Caco-2 (cell line): Measurements from ENCODE around the gene MBP. TPM values are rescaled to one million over a fixed set of nuclear protein-coding genes. Genes with fewer than 3 reads are reported as not detected.

Source experiments
- BruUV-seq: library from RNA; stranded (reverse); fragments of 400-500 nt; replicated peaks from 2 replicates; lab custom pipeline; 2021; lab: Mats Ljungman, UMichigan
- CTCF ChIA-PET: fragments of 300-600 bp; sonication (Branson Sonifier 250); formaldehyde crosslinking; loops from one replicate; lab custom pipeline; 2022; ENCODE audit warnings: antibody characterized with exemption; lab: Charles Lee
- POLR2A ChIA-PET: fragments of 300-600 bp; sonication (Branson Sonifier 250); formaldehyde crosslinking; loops from one replicate; lab custom pipeline; 2022; ENCODE audit warnings: antibody characterized with exemption; lab: Charles Lee
- DNase-seq, 2 experiments: peaks; one replicate each; pipeline versions ENCODE4 v3.0.0 to v3.0.0-alpha.2; 2020 to 2022
- H3K27me3 ChIP-seq: replicated peaks from 2 replicates; pipeline ENCODE4 v1.6.0; 2011; ENCODE audit warnings: low read length; ENCODE audit not compliant: control insufficient read depth, insufficient read depth
- H3K36me3 ChIP-seq: 2 replicates; pipeline ENCODE4 v1.5.1; 2011; ENCODE audit warnings: low read length; ENCODE audit not compliant: control insufficient read depth, insufficient read depth
- H3K4me1 ChIP-seq: fragments of 250-450 bp; sonication (Bioruptor Pico); 2 replicates; pipeline ENCODE4 v1.5.1; 2020; ENCODE audit warnings: mild to moderate bottlenecking
- H3K4me3 ChIP-seq: 2 replicates; pipeline ENCODE4 v1.5.1; 2011; ENCODE audit warnings: low read depth, mild to moderate bottlenecking, control low read depth, low read length
- H3K9me3 ChIP-seq: fragments of 250-450 bp; sonication (Bioruptor Pico); 2 replicates; pipeline ENCODE4 v1.5.1; 2020; ENCODE audit warnings: mild to moderate bottlenecking, moderate library complexity
- H3K27ac Mint-ChIP-seq: one replicate; pipeline ENCODE4 v1.8.0; 2022; ENCODE audit warnings: mixed read lengths; ENCODE audit not compliant: unreplicated experiment
- H3K27me3 Mint-ChIP-seq: one replicate; pipeline ENCODE4 v1.8.0; 2022; ENCODE audit warnings: mixed read lengths; ENCODE audit not compliant: insufficient read depth, unreplicated experiment
- H3K36me3 Mint-ChIP-seq: one replicate; pipeline ENCODE4 v1.8.0; 2022; ENCODE audit warnings: mild to moderate bottlenecking, mixed read lengths; ENCODE audit not compliant: insufficient read depth, unreplicated experiment
- H3K4me1 Mint-ChIP-seq: one replicate; pipeline ENCODE4 v1.8.0; 2022; ENCODE audit warnings: low read depth, mixed read lengths; ENCODE audit not compliant: unreplicated experiment
- H3K4me3 Mint-ChIP-seq: one replicate; pipeline ENCODE4 v1.8.0; 2022; ENCODE audit warnings: mild to moderate bottlenecking, moderate library complexity, mixed read lengths; ENCODE audit not compliant: unreplicated experiment
- H3K9me3 Mint-ChIP-seq: one replicate; pipeline ENCODE4 v1.8.0; 2022; ENCODE audit warnings: mixed read lengths; ENCODE audit not compliant: unreplicated experiment
- intact Hi-C: fragments of 100-400 bp; cut with micrococcal nuclease; formaldehyde crosslinking; loops from one replicate; pipeline ENCODE4 v1.10.0; 2022; ENCODE audit not compliant: unreplicated experiment
- total RNA-seq: library from RNA; stranded (reverse); gene quantifications from 2 replicates; pipeline ENCODE4 v1.2.3, GENCODE V29; 2022
- TF ChIP-seq, protein P1 (sequence below), 2 experiments: fragments of 200-600 bp in 1 of 2; IDR thresholded peaks; 1 replicate in 1 of 2; 2 replicates in 1 of 2; pipeline versions ENCODE4 v1.5.1 to v1.8.0; 2011 to 2022; ENCODE audit warnings: antibody characterized with exemption in 1 of 2, control low read depth in 1 of 2, inconsistent platforms in 1 of 2, low read depth in 1 of 2, low read length in 1 of 2, mild to moderate bottlenecking in 1 of 2, moderate library complexity in 1 of 2; ENCODE audit not compliant: insufficient read depth in 1 of 2, severe bottlenecking in 1 of 2, unreplicated experiment in 1 of 2

The MBP gene
- total RNA-seq, 1 experiment from 2014 or later = 11.4 TPM

DNA sequence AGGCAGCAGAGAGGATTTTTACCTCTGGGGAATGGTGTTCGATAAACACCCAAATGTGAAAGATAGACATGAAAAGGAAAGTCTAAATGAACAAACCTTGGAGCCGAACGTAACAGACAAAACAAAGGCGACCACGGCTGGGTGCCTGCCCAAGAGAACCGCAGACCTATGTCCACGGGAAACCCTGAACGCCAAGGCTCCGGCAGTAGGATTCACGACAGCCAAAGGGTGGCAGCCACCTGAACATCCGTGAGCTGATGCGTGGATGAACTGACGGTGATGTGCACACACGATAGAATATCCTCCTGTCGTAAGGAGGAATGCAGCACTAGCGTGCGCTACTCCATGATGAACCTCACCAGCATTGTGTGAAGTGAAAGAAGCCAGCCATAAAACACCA is 85.6 kb downstream of the MBP start:
- Mint-ChIP-seq H3K36me3 (no peaks in the 10 kb centered on the region), H3K4me3 (no peak overlapping the region), H3K9me3 (no peaks in the 10 kb centered on the region), H3K27me3 (no peaks in the 10 kb centered on the region), H3K4me1 (no peaks in the 10 kb centered on the region), H3K27ac (no peak overlapping the region)
- no peaks in the 10 kb centered on the region for H3K9me3 ChIP-seq
- H3K27me3 ChIP-seq = no peaks in the 10 kb centered on the region
- intact Hi-C loops = no loop called here
- H3K4me1 ChIP-seq = no peaks in the 10 kb centered on the region
- no peaks in the 10 kb centered on the region for H3K36me3 ChIP-seq
- CTCF ChIA-PET = no interaction called here
- H3K4me3 ChIP-seq = no peak overlapping the region
- TF ChIP-seq, protein P1, sequence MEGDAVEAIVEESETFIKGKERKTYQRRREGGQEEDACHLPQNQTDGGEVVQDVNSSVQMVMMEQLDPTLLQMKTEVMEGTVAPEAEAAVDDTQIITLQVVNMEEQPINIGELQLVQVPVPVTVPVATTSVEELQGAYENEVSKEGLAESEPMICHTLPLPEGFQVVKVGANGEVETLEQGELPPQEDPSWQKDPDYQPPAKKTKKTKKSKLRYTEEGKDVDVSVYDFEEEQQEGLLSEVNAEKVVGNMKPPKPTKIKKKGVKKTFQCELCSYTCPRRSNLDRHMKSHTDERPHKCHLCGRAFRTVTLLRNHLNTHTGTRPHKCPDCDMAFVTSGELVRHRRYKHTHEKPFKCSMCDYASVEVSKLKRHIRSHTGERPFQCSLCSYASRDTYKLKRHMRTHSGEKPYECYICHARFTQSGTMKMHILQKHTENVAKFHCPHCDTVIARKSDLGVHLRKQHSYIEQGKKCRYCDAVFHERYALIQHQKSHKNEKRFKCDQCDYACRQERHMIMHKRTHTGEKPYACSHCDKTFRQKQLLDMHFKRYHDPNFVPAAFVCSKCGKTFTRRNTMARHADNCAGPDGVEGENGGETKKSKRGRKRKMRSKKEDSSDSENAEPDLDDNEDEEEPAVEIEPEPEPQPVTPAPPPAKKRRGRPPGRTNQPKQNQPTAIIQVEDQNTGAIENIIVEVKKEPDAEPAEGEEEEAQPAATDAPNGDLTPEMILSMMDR (IDR thresholded peaks at IDR 0.05; ENCODE audit: insufficient read depth in 1 of 2, low read depth in 1 of 2, low read length in 1 of 2, severe bottlenecking in 1 of 2, unreplicated experiment in 1 of 2) = no peak
- POLR2A ChIA-PET = no interaction called here
- no peak for DNase-seq
- no TSS peak for BruUV-seq

DNA sequence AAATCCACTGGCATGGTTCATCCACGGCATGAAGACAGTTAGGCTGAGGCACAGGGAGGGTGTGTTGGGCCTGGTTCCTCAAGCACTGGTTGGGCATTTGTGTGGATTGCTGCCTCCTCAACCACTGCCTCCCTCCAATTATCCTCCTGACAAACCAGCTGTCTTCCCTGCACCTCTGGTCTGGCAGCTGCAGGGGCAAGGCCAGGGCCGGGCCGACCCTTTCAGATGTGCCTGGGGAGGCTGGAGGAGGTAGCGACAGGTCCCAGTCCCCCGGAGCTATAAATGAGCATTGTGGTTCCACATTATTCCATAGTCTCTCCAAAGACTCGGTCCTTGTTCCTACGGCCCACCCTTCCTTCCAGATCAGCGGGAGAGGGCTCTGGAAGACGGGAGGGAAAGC is 86.2 kb downstream of the MBP start:
- no peaks in the 10 kb centered on the region for H3K36me3 Mint-ChIP-seq
- no peak overlapping the region for H3K4me3 Mint-ChIP-seq
- H3K27ac Mint-ChIP-seq = no peak overlapping the region
- Histone ChIP-seq H3K36me3 (no peaks in the 10 kb centered on the region), H3K4me1 (no peaks in the 10 kb centered on the region), H3K4me3 (no peak overlapping the region), H3K9me3 (no peaks in the 10 kb centered on the region), H3K27me3 (no peaks in the 10 kb centered on the region)
- DNase-seq = no peak
- H3K9me3 Mint-ChIP-seq = no peaks in the 10 kb centered on the region
- no TSS peak for BruUV-seq
- POLR2A ChIA-PET = no interaction called here
- TF ChIP-seq, protein P1 (IDR thresholded peaks at IDR 0.05; ENCODE audit: insufficient read depth in 1 of 2, low read depth in 1 of 2, low read length in 1 of 2, severe bottlenecking in 1 of 2, unreplicated experiment in 1 of 2) = no peak
- no peaks in the 10 kb centered on the region for H3K27me3 Mint-ChIP-seq
- no peaks in the 10 kb centered on the region for H3K4me1 Mint-ChIP-seq
- CTCF ChIA-PET = no interaction called here
- intact Hi-C loops = no loop called here

DNA sequence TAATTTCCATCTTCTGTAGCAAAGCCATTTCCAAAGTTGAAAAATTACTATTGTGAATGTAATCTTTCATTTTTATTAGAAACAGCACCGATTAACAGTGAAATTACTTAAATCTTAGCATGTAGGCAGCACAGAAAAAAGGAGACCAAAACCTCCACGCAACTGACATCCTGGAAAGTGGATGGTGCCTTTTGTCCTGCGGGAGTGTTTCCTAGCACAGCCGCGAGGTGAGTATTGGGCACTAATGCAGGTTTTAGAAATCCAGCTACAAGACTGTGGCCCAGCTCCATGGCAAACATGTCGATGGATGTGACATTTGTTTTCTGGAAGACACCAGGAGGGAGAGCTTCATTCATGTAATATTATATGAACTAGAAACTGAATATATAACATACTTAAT is 86.9 kb downstream of the MBP start:
- Histone ChIP-seq H3K4me3 (no peak overlapping the region), H3K27me3 (no peaks in the 10 kb centered on the region), H3K4me1 (no peaks in the 10 kb centered on the region), H3K36me3 (no peaks in the 10 kb centered on the region), H3K9me3 (no peaks in the 10 kb centered on the region)
- H3K4me1 Mint-ChIP-seq = no peaks in the 10 kb centered on the region
- H3K36me3 Mint-ChIP-seq = no peaks in the 10 kb centered on the region
- H3K9me3 Mint-ChIP-seq = no peaks in the 10 kb centered on the region
- H3K27ac Mint-ChIP-seq = no peak overlapping the region
- no peaks in the 10 kb centered on the region for H3K27me3 Mint-ChIP-seq
- H3K4me3 Mint-ChIP-seq = no peak overlapping the region
- CTCF ChIA-PET = no interaction called here
- intact Hi-C loops = no loop called here
- TF ChIP-seq, protein P1 (IDR thresholded peaks at IDR 0.05; ENCODE audit: insufficient read depth in 1 of 2, low read depth in 1 of 2, low read length in 1 of 2, severe bottlenecking in 1 of 2, unreplicated experiment in 1 of 2) = no peak
- DNase-seq = no peak
- POLR2A ChIA-PET = no interaction called here
- no TSS peak for BruUV-seq
